Kidney tubule cell (primary cell): Measurements from ENCODE around the gene BCL11A.
A peak's percentile ranks its signal among the peaks of the same experiment; 100 is the strongest.

Source experiments
- DNase-seq: peaks from one replicate; pipeline ENCODE4 v3.0.0-alpha.2; 2018; ENCODE audit warnings: low spot score

BCL11A gene

GRCh38 chr2:60544954-60545560 lies 8.4 kb downstream of the BCL11A start:
- no peak for DNase-seq

DNA sequence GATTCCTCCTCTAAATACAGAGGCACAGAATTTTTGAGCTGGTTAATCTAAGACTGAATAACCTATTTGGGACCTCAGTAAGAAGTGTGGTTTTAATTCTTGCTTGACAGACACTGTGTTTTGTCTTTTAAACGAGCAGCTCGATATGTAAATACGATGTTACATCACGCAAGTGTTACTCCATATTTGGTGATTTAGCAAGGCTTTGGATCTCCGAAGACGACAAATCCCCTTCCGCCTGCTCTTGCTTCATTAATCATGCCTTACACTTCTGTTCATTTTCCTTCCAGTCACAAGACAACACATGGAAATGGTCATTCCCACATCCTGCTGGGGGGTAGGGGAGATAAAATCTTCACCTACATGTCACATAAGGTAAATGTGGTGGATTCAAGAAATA lies 9.4 kb downstream of the BCL11A start:
- DNase-seq, result no peak

- no peak for DNase-seq
Measured at GRCh38 chr2:60541056-60541651, 12.3 kb downstream of the BCL11A start.

- no peak for DNase-seq
Measured at GRCh38 chr2:60540074-60540473, 13.4 kb downstream of the BCL11A start.

DNA sequence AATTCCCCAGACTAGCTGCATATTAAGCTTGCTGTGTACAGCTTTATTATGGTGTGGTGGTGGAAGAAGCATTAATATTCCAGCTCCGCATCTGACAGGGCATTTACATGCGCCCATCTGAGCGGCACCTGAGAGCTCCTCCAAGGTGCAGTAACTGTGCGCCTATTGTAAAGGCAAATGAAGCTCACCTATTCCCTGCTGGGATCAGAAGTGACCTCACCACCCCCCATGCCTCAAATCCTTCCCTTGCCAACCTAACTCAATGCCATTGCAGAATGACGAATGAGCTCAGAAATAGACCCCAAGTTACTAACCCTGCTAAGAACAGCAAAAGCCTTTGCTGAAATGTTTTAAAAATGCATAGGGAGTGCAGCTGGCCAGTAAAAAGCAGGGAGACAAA lies 14.3 kb downstream of the BCL11A start:
- DNase-seq, result no peak

DNA sequence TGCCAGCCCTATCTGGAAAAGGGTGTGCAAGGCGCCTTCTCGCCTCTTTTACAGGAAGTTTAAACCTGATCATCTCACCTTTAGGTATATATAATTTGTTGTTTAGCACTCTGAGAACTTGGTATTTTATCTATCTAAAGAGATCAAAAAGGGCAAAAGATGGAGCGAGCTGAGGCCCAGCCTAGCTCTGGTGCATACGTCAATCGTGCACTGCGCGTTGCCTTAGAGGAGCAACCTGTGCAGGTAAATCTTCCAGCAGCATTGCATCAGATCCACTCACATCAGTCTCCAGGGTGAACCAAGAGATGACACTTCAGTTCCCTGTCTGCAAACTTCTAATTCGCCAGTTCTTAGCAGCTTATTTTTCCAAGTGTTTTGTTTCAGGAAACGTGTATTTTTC lies 15.4 kb downstream of the BCL11A start:
- DNase-seq, result no peak

- no peak for DNase-seq
Measured at GRCh38 chr2:60536746-60537145, 16.7 kb downstream of the BCL11A start.

GRCh38 chr2:60535685-60536312 lies 17.7 kb downstream of the BCL11A start:
- DNase-seq, result no peak

DNA sequence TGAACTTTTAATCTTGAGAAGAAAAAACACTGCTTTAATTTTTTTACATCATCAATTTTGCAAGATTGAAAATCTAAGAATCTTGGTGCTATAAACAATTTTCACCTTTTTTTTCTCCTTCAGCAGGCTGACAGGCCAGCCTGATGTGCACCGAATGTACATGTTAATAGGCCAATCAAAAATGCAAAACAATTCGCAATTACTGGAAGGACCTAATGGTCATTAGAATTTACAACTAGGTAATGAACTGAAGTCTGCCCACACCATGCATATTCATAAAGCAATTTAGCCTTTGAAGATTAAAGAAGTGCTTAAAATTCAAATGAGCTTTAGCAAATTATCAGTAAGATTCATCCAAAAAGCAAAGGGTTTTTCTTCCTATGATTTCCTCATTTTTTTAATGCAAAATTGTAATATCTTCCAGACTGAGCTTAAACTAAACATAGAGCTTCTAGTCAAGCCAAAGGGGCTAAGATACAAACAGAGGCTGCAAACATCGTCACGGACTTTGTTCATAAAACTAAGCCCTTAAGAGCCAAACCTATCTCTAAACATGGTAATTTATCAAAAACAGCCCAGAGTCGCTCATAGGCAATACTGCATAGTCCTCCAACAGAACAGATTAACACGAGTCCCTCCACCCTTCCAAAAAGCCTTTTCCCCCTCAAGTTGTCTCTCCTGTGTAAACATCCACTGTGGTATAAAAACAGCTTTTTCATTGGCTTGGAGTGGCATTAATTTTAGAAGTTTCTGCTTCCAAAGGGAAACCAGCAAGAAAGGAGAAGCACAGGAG lies 18.4 kb downstream of the BCL11A start:
- DNase-seq, result no peak

DNA sequence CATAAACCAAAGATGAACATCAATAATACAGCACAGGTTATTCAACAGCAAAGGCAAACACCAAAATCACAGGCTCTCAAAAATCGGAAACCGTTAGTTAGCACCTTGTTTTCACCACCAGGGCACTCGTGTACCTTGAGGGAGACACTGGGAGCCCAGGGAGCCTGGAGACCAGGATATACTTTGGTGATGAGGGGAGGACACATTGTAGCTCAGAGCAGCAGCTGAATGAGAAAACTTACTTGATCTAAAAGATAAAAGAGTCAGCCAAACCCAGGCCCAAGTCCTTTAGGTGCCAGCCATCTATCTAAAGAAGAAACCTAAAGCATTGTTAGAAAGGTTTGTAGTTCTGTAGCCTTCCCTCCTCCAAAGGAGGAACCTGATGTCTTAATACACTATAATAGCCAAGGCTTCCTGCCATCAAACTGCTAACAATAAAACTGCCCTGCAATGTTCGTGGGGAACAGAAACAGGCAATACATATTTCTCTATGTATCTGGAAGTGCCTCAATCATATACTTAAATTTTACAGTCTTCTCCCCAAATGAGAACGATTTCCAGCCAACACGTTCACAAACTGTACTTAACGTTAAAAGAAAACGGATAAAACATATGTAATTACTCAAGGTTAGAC lies 19.3 kb downstream of the BCL11A start:
- DNase-seq, result no peak

DNA sequence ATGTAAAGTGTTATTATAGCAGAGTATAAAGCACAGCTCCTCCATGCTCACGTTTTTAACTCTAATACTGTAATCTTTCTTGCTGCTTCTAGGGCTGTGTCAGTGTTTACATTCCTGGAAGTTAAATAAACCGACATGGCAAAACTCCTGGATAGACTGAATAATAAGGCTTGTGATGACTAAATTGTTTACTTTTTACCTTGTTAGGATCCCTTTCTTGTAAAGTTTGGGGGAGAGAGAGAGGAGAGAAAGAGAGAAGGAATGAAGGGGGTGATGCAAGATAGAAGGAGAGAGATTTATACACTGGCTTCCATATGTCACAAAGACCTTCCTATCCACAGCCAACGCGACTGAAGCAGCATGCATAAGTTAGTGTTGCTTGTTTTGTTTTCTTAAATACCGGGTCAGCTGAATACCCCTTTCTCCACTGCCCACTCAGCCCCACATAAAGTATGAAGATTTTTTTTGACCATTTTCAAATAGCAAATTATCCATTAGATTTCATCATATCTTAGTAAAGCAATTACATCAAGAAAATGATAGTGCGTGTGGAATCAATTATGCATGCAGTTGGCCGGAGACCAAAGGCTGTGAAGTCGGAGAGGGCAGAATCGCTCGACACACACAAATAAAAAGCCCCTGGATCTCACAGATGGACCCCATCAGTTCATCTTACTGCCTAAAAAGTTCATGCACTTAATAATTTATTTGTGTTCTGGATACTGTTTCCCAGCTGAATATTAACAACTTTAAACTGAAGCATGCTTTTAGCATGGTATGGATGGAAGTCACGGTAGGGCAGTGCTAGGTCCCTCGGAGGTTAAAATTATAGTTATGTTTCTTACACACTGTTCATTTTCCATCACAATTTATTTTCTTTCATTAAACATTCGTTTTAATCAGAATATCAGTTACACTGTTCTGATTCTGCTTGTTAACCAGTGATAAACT lies 20.1 kb downstream of the BCL11A start:
- peak; percentile 10 for DNase-seq

GRCh38 chr2:60532421-60532820 lies 21.0 kb downstream of the BCL11A start:
- DNase-seq, result no peak

- no peak for DNase-seq
Measured at GRCh38 chr2:60531701-60532133, 21.7 kb downstream of the BCL11A start.

GRCh38 chr2:60530660-60531281 lies 22.7 kb downstream of the BCL11A start:
- peak; percentile 74 for DNase-seq

- no peak for DNase-seq
Measured at GRCh38 chr2:60529785-60530627, 23.4 kb downstream of the BCL11A start.

DNA sequence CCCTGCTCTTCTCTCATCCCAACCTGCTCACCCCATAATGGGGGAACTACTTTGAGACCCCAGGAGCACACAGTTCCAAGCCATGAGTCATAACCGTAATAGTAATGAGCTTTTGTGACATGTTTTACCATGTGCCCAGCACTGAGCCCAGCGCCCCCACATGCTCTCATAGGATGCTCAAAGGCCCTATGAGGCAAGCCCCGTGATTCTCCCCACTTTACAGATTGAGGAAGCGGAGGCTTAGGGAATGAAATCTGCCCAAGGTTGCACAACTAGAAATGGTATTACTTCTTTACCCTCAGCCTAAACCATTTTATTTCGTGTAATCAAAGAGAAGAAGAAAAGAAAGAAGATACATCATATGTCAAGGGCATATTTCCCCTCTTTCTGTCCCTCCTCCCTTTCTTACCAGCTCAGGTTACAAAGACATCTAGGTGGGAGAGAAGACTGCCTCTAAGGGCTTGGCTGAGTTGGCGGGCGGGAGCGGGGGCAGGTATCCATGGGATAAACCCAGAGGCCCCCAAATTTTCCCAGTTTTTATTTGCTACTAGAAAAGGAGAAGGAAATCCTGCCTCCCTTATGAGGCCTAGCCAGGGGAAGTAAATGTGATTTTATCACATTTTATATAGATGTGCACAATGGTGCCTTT lies 24.2 kb downstream of the BCL11A start:
- no peak for DNase-seq

GRCh38 chr2:60528281-60529020 lies 25.0 kb downstream of the BCL11A start:
- DNase-seq, result no peak

- no peak for DNase-seq
Measured at GRCh38 chr2:60527762-60528161, 25.7 kb downstream of the BCL11A start.

DNA sequence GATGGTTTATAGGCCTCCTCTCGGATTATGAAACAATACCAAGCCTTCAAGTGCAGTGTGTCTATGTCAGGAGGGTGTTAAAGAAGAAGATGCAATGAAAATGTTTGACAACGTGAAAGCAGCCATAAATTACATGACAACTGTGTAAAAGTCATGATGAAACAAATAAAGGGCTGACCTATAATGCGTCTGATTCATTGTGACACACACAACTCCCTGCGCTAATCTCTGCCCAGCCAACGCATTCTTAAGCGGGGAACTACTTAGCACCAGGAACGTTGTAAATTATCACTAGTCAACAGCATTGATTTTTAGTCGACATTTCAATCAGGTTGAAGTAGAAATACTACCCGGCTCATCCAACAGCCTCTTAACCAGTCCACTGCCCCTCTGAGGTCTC lies 26.8 kb downstream of the BCL11A start:
- no peak for DNase-seq
